GM18858 (cell line): Measurements from ENCODE around the gene BBX.
"Not testable (repeated sequence)": the region's sequence is repeated elsewhere in the genome, so short reads cannot be mapped to it uniquely, and the experiment has no call there.

Experiments used
- ATAC-seq: cut with Tn5 transposase; IDR thresholded peaks from one replicate; pipeline ENCODE4 v1.9.1; 2021; ENCODE audit not compliant: unreplicated experiment

The BBX gene

DNA sequence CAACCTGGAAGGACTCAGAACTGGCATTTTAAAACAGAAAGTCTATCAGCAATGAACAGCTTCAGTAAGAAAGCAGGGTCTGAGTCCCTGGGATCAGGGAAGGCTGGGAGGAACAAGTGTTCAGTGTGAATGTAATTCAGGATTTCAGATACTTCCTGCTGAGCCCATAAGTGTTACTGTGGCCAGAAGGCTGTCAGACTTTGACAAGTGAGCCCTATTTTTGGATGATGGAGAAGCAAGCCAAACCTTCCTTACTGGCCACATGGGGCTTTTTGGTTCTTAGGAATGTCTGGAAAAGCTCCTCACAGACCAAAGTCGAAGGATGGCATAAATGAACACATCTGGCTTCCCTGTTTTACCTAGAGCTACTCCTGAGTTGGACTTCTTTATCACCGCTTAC is 157.2 kb downstream of the BBX start:
- no peak for ATAC-seq

DNA sequence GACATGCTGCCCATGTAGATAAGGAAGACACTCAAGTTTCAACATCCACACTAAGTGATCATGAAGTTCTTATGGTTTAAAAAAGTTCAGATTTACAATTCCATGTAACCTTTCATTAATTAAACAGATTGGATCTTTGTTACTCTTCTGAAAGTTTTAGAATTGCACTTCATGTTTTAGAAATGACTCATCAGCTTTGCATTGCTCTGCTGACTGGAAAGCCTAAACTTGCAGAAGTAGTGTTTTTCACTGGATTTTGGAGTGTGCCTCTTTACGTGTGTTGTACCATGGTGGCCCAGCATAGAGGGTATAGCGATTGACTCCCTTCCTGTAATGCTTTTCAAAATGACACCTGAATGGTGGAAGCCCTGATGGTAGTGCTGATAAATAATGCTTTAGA is 157.9 kb downstream of the BBX start:
- ATAC-seq = peak; percentile 70

DNA sequence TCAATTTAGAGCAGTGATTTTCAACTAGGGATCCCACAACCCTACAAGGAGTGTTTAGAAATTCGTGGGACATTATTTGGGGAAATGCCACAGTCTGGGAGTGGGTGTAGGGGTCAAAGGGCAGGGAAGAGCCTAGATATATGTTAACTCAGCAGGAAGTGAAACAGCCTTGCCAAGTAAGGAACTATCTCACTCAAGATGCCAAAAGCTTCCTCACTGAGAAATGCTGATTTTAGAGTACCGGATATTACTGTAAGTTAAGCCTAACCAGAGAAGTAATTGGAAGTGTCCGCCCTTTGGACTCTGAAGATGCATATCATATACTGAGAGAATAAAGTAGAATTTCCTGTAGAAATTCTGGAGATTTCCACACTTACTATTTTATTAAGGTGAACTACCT is 158.6 kb downstream of the BBX start:
- no peak for ATAC-seq

DNA sequence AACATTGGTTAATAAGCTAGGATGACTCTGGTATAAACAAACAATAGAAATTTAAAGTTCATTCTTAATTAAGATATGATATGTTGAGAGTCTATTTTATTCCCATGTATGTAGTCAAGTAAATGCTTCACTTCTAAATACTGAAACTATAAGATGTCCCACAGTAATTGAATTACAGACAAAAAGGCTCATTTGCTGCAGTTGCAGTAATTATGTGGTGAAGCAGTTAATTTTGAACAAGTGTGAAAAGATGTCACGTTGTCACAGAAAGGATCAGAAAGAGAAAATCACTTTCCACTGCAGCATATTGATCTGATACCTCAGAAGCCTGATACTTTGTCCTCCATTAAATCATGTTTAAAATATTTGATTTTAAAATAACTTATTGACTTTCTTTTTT is 159.8 kb downstream of the BBX start:
- no peak for ATAC-seq

GRCh38 chr3:107683447-107683846 is 160.7 kb downstream of the BBX start:
- no peak for ATAC-seq

GRCh38 chr3:107684431-107684925 is 161.7 kb downstream of the BBX start:
- ATAC-seq = no peak

DNA sequence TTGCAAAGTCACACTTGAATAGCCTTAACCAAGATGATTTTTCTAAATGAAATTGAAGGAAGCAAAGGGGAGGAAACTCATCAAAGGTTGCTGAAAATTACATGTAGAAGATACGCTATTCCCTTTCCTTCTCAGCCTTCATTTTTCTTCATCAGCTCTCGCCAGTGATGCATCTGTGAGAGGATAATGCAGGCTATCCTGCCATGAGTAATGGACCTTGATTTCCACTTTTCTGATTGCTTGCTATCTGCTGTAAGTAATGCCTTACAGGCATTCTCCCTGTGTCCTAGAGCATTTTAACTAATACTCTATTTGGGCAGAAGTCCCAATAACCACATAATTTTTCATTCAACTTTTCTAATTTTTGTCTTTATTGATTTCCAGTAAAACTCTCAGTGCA is 162.6 kb downstream of the BBX start:
- ATAC-seq = no peak

DNA sequence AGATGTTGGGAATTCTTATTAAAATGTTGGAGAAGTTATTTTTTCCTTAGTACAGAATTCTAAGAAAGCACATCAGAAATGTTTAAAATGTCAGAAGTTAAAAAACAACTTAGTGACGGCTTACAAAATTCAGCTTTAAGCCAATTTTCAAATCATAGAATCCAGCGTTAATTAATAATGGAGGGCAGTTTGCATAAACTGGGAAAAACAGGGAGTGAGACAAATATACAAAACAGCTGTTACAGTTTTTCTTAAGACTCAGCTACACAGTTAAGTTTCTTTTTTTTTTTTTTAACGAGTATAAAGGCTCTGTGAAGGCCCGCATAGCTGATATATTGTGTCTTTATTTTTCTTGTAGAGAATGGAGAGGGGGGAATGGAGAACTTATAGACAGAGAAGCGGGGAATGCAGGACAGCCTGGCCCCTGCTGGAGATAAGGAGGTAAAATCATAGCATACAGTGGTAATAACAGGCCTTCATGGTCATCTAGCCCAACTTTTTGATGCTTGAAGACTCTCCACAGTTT is 164.4 kb downstream of the BBX start:
- ATAC-seq = no peak

DNA sequence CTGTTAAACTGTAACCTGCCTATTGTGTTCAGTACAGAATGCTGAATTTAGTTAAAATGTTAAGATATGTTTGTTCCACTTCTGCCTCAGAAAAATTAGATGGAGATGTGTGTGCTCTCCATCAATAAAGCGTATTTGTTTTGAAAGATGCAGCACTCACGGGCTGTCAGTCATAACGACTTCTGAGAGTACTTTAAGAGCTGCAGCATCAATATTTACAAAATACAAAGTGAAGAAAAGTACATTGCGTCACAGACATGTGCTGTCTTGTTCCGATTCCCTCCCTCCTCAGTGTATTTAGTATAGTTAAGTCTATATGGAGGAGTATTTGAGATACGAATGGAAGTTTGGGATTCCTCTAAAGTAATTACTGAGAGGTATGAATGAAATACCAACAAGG is 166.6 kb downstream of the BBX start:
- ATAC-seq = no peak

DNA sequence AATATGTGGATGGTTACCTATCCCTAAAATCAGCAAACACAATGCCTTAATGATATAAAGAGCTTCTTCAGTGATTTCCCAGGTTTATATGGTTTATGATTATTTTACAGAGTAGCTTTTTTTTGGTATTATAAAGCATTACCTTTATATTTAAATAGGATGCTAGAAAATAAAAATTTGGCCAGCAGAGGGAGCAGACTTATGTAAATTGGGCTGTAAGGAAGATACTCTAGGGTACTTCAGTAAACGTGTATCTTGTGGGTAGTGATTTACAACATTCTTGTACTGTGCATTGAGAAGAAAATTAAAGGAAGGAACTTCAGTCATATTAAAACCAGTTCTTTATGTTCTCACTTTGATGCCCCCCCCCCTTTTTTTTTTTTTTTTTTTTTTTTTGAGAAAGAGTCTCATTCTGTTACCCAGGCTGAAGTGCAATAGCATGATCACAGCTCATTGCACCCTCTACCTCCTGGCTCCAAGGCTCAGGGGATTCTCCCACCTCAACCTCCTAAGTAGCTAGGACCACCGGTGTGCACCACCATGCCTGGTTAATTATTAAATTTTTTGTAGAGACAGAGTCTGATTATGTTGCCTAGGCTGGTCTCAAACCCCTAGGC is 167.9 kb downstream of the BBX start:
- ATAC-seq = peak; percentile 58

DNA sequence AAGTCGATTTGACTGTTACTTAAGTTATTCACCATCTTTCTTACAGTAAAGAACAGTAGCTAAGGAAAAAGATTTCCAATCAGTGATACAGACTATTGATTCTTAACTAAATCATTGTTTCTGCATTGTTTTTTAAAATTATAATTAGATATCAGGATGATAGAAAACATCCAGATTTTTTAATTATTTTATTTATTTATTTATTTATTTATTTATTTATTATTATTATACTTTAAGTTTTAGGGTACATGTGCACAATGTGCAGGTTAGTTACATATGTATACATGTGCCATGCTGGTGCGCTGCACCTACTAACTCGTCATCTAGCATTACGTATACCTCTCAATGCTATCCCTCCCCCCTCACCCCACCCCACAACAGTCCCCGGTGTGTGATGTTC is 169.2 kb downstream of the BBX start:
- ATAC-seq = not testable (repeated sequence)

GRCh38 chr3:107697348-107697747 is 174.6 kb downstream of the BBX start:
- not testable (repeated sequence) for ATAC-seq

- not testable (repeated sequence) for ATAC-seq
Observed at GRCh38 chr3:107697855-107698254, 175.1 kb downstream of the BBX start.

DNA sequence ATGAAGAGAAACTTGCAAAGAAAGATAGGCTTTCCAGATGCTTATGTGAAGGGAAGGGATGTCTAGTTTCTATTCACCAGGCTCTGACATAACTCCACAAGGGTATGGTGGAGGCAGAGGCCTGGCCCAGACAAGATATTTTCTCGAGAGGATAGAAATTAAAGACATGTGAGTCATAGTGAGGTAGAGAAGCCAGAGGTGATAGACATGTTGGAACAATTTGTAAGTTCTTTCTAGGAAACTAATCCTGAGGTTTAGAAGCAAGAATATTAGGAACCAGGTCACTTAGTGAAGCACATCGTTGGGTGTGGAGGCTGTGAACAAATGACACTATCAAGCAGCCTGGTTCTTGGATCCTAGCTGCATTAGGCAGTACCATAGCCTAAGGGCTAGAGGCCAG is 176.9 kb downstream of the BBX start:
- no peak for ATAC-seq

DNA sequence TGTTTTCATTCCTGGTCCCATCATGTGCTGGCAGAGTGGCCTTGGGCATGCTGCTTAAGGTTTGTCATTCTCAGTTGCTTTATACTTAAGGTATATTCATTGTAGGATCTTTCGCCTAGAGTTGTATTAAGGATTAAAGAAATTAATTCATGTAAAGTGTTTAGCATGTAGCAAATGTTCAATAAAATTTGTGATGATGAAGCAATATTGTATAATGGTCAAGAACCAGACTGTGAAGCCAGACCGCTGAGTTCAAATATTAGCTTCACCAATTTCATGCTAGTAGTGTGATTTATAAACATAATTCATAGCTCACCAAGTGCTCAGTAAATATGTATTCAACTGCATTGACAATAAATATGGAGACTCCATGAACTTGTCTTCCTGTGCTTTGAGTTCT is 178.5 kb downstream of the BBX start:
- no peak for ATAC-seq

GRCh38 chr3:107704477-107704876 is 181.7 kb downstream of the BBX start:
- ATAC-seq = no peak

DNA sequence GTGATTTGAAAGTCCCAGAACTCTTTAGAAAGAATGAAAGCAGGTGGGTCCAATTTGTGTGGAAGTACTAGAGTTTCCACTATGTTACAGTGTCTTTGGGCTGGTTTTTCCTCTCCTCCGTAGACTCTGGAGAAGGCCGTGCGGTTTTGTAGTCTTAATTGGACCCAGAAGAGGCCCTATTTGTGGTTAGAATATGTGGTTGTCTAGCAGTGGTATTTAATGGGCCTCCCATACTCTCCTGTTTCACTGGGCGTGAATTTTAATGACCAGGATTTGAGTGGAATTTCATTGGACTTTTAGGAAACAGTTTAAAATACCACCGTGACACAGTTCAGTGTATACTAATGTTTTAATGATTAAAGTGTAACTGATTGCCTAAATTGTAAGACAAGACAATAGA is 182.3 kb downstream of the BBX start:
- ATAC-seq = no peak

DNA sequence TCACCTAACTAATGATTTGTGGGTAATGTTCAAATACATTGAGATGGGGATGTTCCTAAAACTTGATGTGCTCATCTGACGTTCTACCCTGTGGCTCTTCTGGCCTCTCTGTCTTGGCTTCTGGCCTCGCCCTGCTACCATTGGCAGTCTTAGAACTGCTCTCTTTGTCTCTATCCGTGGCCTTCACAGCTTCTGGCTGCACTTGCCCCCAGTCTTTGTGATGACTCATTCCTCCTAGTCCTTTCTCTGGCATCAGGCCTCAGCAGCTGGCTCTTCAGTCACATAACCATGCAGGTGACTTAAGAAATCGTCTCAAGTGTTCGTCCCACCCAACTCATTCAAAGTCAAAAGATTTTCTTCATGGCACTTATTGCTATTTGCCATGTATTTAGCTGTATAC is 188.1 kb downstream of the BBX start:
- ATAC-seq = no peak

GRCh38 chr3:107716734-107717133 is 194.0 kb downstream of the BBX start:
- no peak for ATAC-seq

DNA sequence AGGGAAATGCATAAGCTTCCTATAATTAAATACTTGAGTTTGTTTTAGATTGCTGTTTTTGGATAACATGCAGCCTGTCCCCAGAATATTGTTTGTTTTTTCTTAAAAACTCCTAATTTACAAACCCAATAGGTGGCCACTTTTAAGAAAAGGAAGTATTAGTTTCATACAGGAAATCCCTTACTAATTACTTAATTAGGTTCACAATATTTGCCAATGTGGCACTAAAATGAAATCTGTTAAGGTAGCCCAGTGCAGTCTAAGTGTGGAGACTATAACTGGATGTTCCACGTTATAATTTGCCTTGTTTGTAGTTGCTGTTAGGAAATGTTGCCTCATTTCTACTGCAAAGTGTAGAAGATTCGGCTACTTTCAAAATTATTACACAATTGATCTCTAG is 195.8 kb downstream of the BBX start:
- no peak for ATAC-seq

- no peak for ATAC-seq
Observed at GRCh38 chr3:107727102-107727501, 204.3 kb downstream of the BBX start.

GRCh38 chr3:107729686-107730085 is 206.9 kb downstream of the BBX start:
- ATAC-seq = no peak

DNA sequence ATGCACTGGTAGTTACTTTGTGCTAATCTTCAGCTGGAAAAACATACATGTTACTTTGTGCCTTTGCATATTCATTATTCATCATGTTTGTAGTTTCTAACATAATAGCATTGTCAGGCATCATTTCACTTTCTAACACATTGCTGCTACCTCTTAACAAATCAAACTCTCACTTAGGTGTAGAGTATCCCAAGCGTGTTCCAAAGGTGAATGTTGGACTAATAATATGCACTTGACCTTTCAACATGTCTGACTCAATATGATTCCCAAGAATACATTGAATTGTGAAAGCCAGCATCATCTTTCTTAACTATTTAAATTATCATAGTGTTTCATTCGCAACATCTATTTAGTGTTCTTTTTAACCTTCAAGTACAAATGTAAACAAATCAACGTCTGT is 211.6 kb downstream of the BBX start:
- no peak for ATAC-seq
